RWPE1 (cell line): ENCODE measurements around the gene PLCL1.

Experiments used
- CTCF ChIA-PET: fragments of 350-600 bp; sonication (Branson Sonifier 250); formaldehyde crosslinking; extraction: SDS; loops from one replicate; lab custom pipeline; 2021; lab: Yijun Ruan, JAX
- POLR2A ChIA-PET: fragments of 400-600 bp; formaldehyde crosslinking; extraction: SDS; loops from one replicate; lab custom pipeline; 2020; ENCODE audit warnings: antibody characterized with exemption; ENCODE audit not compliant: low non-redundant PET; lab: Yijun Ruan, JAX
- DNase-seq: peaks from one replicate; pipeline ENCODE4 v3.0.0; 2012; ENCODE audit warnings: low spot score
- H3K27ac ChIP-seq: fragments of 450-650 bp; 2 replicates; pipeline ENCODE4 v1.5.1; 2017
- CTCF ChIP-seq: fragments of 450-650 bp; conservative IDR thresholded peaks from 2 replicates; pipeline ENCODE4 v1.5.1; 2017; ENCODE audit warnings: low read depth, mild to moderate bottlenecking

PLCL1 gene

GRCh38 chr2:197876524-197876923 lies 72.1 kb downstream of the PLCL1 start:
- TF ChIP-seq CTCF = no peak
- no peak for DNase-seq
- CTCF ChIA-PET = interaction anchor here (0.7 kb wide), 1 partner anchor 223 kb away, joined by 3 read pairs; no protein-coding TSS in a partner anchor
- POLR2A ChIA-PET = no interaction called here
- H3K27ac ChIP-seq = no peak overlapping the region

- DNase-seq = no peak
- no peak for TF ChIP-seq CTCF
- ChIA-PET CTCF (interaction anchor here (0.7 kb wide), 1 partner anchor 222 kb away, joined by 3 read pairs; no protein-coding TSS in a partner anchor), POLR2A (no interaction called here)
- H3K27ac ChIP-seq = no peak overlapping the region
These were observed 72.6 kb downstream of the PLCL1 start for GRCh38 chr2:197877038-197877437.

GRCh38 chr2:197878792-197879191 lies 74.4 kb downstream of the PLCL1 start:
- POLR2A ChIA-PET = no interaction called here
- CTCF ChIA-PET = no interaction called here
- no peak for DNase-seq
- no peak for TF ChIP-seq CTCF
- H3K27ac ChIP-seq = no peak overlapping the region

- ChIA-PET POLR2A (no interaction called here), CTCF (no interaction called here)
- DNase-seq = no peak
- no peak overlapping the region for H3K27ac ChIP-seq
- no peak for TF ChIP-seq CTCF
These were observed 75.5 kb downstream of the PLCL1 start for GRCh38 chr2:197879812-197880408.

- ChIA-PET CTCF (interaction anchor here (0.5 to 0.7 kb wide), 3 partner anchors 223 to 1971 kb away, joined by 3 to 4 read pairs (median 3); no protein-coding TSS in a partner anchor), POLR2A (no interaction called here)
- DNase-seq = peak; percentile 5
- TF ChIP-seq CTCF = no peak
- H3K27ac ChIP-seq = no peak overlapping the region
These were observed 79.1 kb downstream of the PLCL1 start for GRCh38 chr2:197883354-197884032.

GRCh38 chr2:197884252-197884651 lies 79.9 kb downstream of the PLCL1 start:
- no peak for TF ChIP-seq CTCF

More at GRCh38 chr2:197884252-197884651, 79.9 kb downstream of the PLCL1 start:
- CTCF ChIA-PET = interaction anchor here (0.7 to 1.2 kb wide), 3 partner anchors 71 to 744 kb away, joined by 3 to 4 read pairs (median 4); no protein-coding TSS in a partner anchor
- H3K27ac ChIP-seq = no peak overlapping the region
- POLR2A ChIA-PET = no interaction called here
- DNase-seq = no peak
